HG03342 (cell line): ENCODE data around the gene SFMBT2.
"Not testable (repeated sequence)": the region's sequence is repeated elsewhere in the genome, so short reads cannot be mapped to it uniquely, and the experiment has no call there.

ENCODE experiments used
- ATAC-seq: cut with Tn5 transposase; IDR thresholded peaks from one replicate; pipeline ENCODE4 v1.9.1; 2021; ENCODE audit warnings: mild to moderate bottlenecking, moderate library complexity; ENCODE audit not compliant: unreplicated experiment

The SFMBT2 gene

GRCh38 chr10:7403620-7404019 is 7.2 kb downstream of the SFMBT2 start:
- no peak for ATAC-seq

- ATAC-seq = no peak
These were observed 9.1 kb downstream of the SFMBT2 start for GRCh38 chr10:7401782-7402181.

- ATAC-seq = no peak
These were observed 9.7 kb downstream of the SFMBT2 start for GRCh38 chr10:7401156-7401555.

- ATAC-seq = no peak
These were observed 10.6 kb downstream of the SFMBT2 start for GRCh38 chr10:7400068-7400715.

GRCh38 chr10:7399533-7399932 is 11.3 kb downstream of the SFMBT2 start:
- ATAC-seq = no peak

- ATAC-seq = no peak
These were observed 13.5 kb downstream of the SFMBT2 start for GRCh38 chr10:7397049-7398035.

- ATAC-seq = not testable (repeated sequence)
These were observed 18.5 kb downstream of the SFMBT2 start for GRCh38 chr10:7392301-7392700.

- no peak for ATAC-seq
These were observed 19.1 kb downstream of the SFMBT2 start for GRCh38 chr10:7391748-7392147.

- ATAC-seq = not testable (repeated sequence)
These were observed 20.1 kb downstream of the SFMBT2 start for GRCh38 chr10:7390689-7391110.

GRCh38 chr10:7389844-7390243 is 21.0 kb downstream of the SFMBT2 start:
- ATAC-seq = no peak

- no peak for ATAC-seq
These were observed 21.5 kb downstream of the SFMBT2 start for GRCh38 chr10:7389346-7389745.

GRCh38 chr10:7388602-7389001 is 22.2 kb downstream of the SFMBT2 start:
- ATAC-seq = no peak

GRCh38 chr10:7388149-7388548 is 22.7 kb downstream of the SFMBT2 start:
- not testable (repeated sequence) for ATAC-seq

GRCh38 chr10:7385114-7385513 is 25.7 kb downstream of the SFMBT2 start:
- no peak for ATAC-seq

- ATAC-seq = no peak
These were observed 27.4 kb downstream of the SFMBT2 start for GRCh38 chr10:7383442-7383841.

GRCh38 chr10:7380704-7381241 is 30.1 kb downstream of the SFMBT2 start:
- no peak for ATAC-seq

- no peak for ATAC-seq
These were observed 32.0 kb downstream of the SFMBT2 start for GRCh38 chr10:7378602-7379403.

- ATAC-seq = no peak
These were observed 33.1 kb downstream of the SFMBT2 start for GRCh38 chr10:7377614-7378248.

GRCh38 chr10:7374795-7375194 is 36.0 kb downstream of the SFMBT2 start:
- no peak for ATAC-seq

GRCh38 chr10:7373039-7373438 is 37.8 kb downstream of the SFMBT2 start:
- ATAC-seq = no peak
